Measurements from ENCODE around the gene PRKD1.
A peak's percentile ranks its signal among the peaks of the same experiment; 100 is the strongest.

The PRKD1 gene

GRCh38 chr14:29653303-29653702, 274.3 kb downstream of the PRKD1 start:
- no peak for DNase-seq (ENCODE audit: low read depth)
- H3K4me3 ChIP-seq (ENCODE audit: low read length), result no peak overlapping the region
- no peak for TF ChIP-seq CTCF (conservative IDR thresholded peaks at IDR 0.05; ENCODE audit: low read length)

- H3K4me3 ChIP-seq (ENCODE audit: low read length), result no peak overlapping the region
- peak; percentile 44 for DNase-seq (ENCODE audit: low read depth)
- TF ChIP-seq CTCF (conservative IDR thresholded peaks at IDR 0.05; ENCODE audit: low read length), result no peak
Observed at GRCh38 chr14:29652571-29652970, 275.1 kb downstream of the PRKD1 start.

- DNase-seq (ENCODE audit: low read depth), result no peak
Observed at GRCh38 chr14:29650554-29651269, 276.9 kb downstream of the PRKD1 start.

GRCh38 chr14:29649170-29649569, 278.5 kb downstream of the PRKD1 start:
- TF ChIP-seq CTCF (conservative IDR thresholded peaks at IDR 0.05; ENCODE audit: low read length), result no peak
- no peak for DNase-seq (ENCODE audit: low read depth)
- H3K4me3 ChIP-seq (ENCODE audit: low read length), result no peak overlapping the region

More at GRCh38 chr14:29650554-29651269, 276.9 kb downstream of the PRKD1 start:
- no peak for TF ChIP-seq CTCF (conservative IDR thresholded peaks at IDR 0.05; ENCODE audit: low read length)
- no peak overlapping the region for H3K4me3 ChIP-seq (ENCODE audit: low read length)

- DNase-seq (ENCODE audit: low read depth), result peak; percentile 2
- TF ChIP-seq CTCF (conservative IDR thresholded peaks at IDR 0.05; ENCODE audit: low read length), result no peak
- no peak overlapping the region for H3K4me3 ChIP-seq (ENCODE audit: low read length)
Observed at GRCh38 chr14:29648045-29648444, 279.6 kb downstream of the PRKD1 start.

- no peak overlapping the region for H3K4me3 ChIP-seq (ENCODE audit: low read length)
- no peak for DNase-seq (ENCODE audit: low read depth)
- no peak for TF ChIP-seq CTCF (conservative IDR thresholded peaks at IDR 0.05; ENCODE audit: low read length)
Observed at GRCh38 chr14:29645117-29645516, 282.5 kb downstream of the PRKD1 start.

GRCh38 chr14:29643433-29644211, 284.0 kb downstream of the PRKD1 start:
- H3K4me3 ChIP-seq (ENCODE audit: low read length), result no peak overlapping the region
- TF ChIP-seq CTCF (conservative IDR thresholded peaks at IDR 0.05; ENCODE audit: low read length), result no peak
- peak; percentile 40 for DNase-seq (ENCODE audit: low read depth)
